ENCODE data around the gene ZBTB2.

- TF ChIP-seq, protein P1, sequence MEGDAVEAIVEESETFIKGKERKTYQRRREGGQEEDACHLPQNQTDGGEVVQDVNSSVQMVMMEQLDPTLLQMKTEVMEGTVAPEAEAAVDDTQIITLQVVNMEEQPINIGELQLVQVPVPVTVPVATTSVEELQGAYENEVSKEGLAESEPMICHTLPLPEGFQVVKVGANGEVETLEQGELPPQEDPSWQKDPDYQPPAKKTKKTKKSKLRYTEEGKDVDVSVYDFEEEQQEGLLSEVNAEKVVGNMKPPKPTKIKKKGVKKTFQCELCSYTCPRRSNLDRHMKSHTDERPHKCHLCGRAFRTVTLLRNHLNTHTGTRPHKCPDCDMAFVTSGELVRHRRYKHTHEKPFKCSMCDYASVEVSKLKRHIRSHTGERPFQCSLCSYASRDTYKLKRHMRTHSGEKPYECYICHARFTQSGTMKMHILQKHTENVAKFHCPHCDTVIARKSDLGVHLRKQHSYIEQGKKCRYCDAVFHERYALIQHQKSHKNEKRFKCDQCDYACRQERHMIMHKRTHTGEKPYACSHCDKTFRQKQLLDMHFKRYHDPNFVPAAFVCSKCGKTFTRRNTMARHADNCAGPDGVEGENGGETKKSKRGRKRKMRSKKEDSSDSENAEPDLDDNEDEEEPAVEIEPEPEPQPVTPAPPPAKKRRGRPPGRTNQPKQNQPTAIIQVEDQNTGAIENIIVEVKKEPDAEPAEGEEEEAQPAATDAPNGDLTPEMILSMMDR (IDR thresholded peaks at IDR 0.05), result no peak
- TF ChIP-seq EP300 (IDR thresholded peaks at IDR 0.05), result no peak
- no peak for TF ChIP-seq POLR2A (IDR thresholded peaks at IDR 0.05)
Observed at GRCh38 chr6:151402228-151402627, 10.9 kb upstream of the ZBTB2 start.
